Epidermal melanocyte (primary cell): ENCODE measurements around the gene INTS3.

Experiments used
- DNase-seq: peaks from one replicate; pipeline ENCODE4 v3.0.0; 2011; ENCODE audit warnings: low spot score; ENCODE audit not compliant: insufficient read length

INTS3 gene

GRCh38 chr1:153794624-153795329, 66.9 kb downstream of the INTS3 start:
- DNase-seq = no peak

- no peak for DNase-seq
Measured at GRCh38 chr1:153795330-153795837, 67.5 kb downstream of the INTS3 start.

- DNase-seq = no peak
Measured at GRCh38 chr1:153795934-153796785, 68.3 kb downstream of the INTS3 start.

- DNase-seq = peak; percentile 56
Measured at GRCh38 chr1:153796786-153797659, 69.2 kb downstream of the INTS3 start.

GRCh38 chr1:153798468-153798780, 70.6 kb downstream of the INTS3 start:
- no peak for DNase-seq

- no peak for DNase-seq
Measured at GRCh38 chr1:153799016-153799415, 71.2 kb downstream of the INTS3 start.

- DNase-seq = no peak
Measured at GRCh38 chr1:153799566-153800465, 72.0 kb downstream of the INTS3 start.

GRCh38 chr1:153800516-153800915, 72.7 kb downstream of the INTS3 start:
- DNase-seq = no peak

- DNase-seq = no peak
Measured at GRCh38 chr1:153801028-153801625, 73.3 kb downstream of the INTS3 start.

- DNase-seq = no peak
Measured at GRCh38 chr1:153801786-153802697, 74.2 kb downstream of the INTS3 start.

GRCh38 chr1:153803470-153804056, 75.7 kb downstream of the INTS3 start:
- DNase-seq = no peak

- no peak for DNase-seq
Measured at GRCh38 chr1:153804112-153804511, 76.3 kb downstream of the INTS3 start.

GRCh38 chr1:153805042-153805745, 77.3 kb downstream of the INTS3 start:
- DNase-seq = no peak

- DNase-seq = no peak
Measured at GRCh38 chr1:153805886-153806719, 78.3 kb downstream of the INTS3 start.

GRCh38 chr1:153816283-153816889, 88.5 kb downstream of the INTS3 start:
- DNase-seq = no peak

- no peak for DNase-seq
Measured at GRCh38 chr1:153818876-153819275, 91.0 kb downstream of the INTS3 start.
